Right cardiac atrium (tissue), 5 donors: ENCODE results near the gene ST6GALNAC3. TPM values are rescaled to one million over a fixed set of nuclear protein-coding genes. Genes with fewer than 3 reads are reported as not detected.
"Not testable (repeated sequence)": the region's sequence is repeated elsewhere in the genome, so short reads cannot be mapped to it uniquely, and the experiment has no call there.

ENCODE experiments used
- ATAC-seq, 2 donors: fragments of 200-7000 bp; cut with Tn5 transposase; one replicate each; pipeline versions ENCODE4 v1.8.0 to v1.9.1; 2020; ENCODE audit warnings: moderate library complexity in 2 of 2, mild to moderate bottlenecking in 1 of 2
- DNase-seq, 3 donors: peaks; one replicate each; pipeline ENCODE4 v3.0.0-alpha.2; 2020
- H3K27ac ChIP-seq: one replicate; pipeline ENCODE4 v1.5.1; 2013; ENCODE audit warnings: mild to moderate bottlenecking, low read length, control low read depth, moderate library complexity
- H3K27me3 ChIP-seq: one replicate; pipeline ENCODE4 v1.6.1; 2013; ENCODE audit not compliant: control insufficient read depth, insufficient read depth
- H3K4me1 ChIP-seq: one replicate; pipeline ENCODE4 v1.6.1; 2013; ENCODE audit warnings: low read length; ENCODE audit not compliant: control insufficient read depth, insufficient read depth
- H3K4me3 ChIP-seq: one replicate; pipeline ENCODE4 v1.5.1; 2013; ENCODE audit warnings: low read length, control low read depth
- H3K9me3 ChIP-seq: one replicate; pipeline ENCODE4 v1.6.1; 2013; ENCODE audit warnings: low read length; ENCODE audit not compliant: control insufficient read depth
- WGBS: extraction: QIAGEN DNeasy Blood & Tissue Kit; methylation state at CpG from one replicate; pipeline ENCODE4 v1.1.7; 2013; 5-methylcytosine and 5-hydroxymethylcytosine counted together
- intact Hi-C, 4 donors: fragments of 100-400 bp; cut with DNase I; formaldehyde crosslinking; loops; one replicate each; pipeline versions ENCODE4 v1.11.0 to v1.14.0; 2022 to 2023
- polyA plus RNA-seq: library from polyadenylated mRNA; stranded (reverse); fragments of 200-250 nt; gene quantifications from one replicate; pipeline ENCODE4 v1.2.3, GENCODE V29; 2013
- total RNA-seq, 4 donors: library from RNA; stranded (reverse); fragmentation: NEBNext Ultra II Directional; extraction: Animal tissue kit (Norgen Biotek cat#: 25700); gene quantifications; one replicate each; pipeline ENCODE4 v1.2.1, GENCODE V29; 2021
- donor health status: healthy with polysubstance abuse.
- donor health status: DM: no; HTN: yes; CAD: no.
- donor health status: DM: no; HTN: no; CAD: no.
- donor health status: DM: no; HTN: yes; CAD: no; lungs with severe emphysema.
- donor health status: DM: yes; HTN: yes; CAD: no.

ST6GALNAC3 gene
- total and polyA plus RNA-seq, 5 donors, result 2.8 to 19.9 (median 15.4) TPM

- Histone ChIP-seq H3K27ac (no peak overlapping the region), H3K4me3 (no peak overlapping the region), H3K27me3 (no peaks in the 10 kb centered on the region), H3K9me3 (no peaks in the 10 kb centered on the region), H3K4me1 (no peaks in the 10 kb centered on the region)
- WGBS, result 70% methylated on average over 1 of the region's 1 CpG
- intact Hi-C loops, result no loop called here
- DNase-seq (no peak), ATAC-seq (peak in 1 of 2 donors; percentile 56)
Observed at GRCh38 chr1:76106719-76107235, 32.2 kb downstream of the ST6GALNAC3 start.

DNA sequence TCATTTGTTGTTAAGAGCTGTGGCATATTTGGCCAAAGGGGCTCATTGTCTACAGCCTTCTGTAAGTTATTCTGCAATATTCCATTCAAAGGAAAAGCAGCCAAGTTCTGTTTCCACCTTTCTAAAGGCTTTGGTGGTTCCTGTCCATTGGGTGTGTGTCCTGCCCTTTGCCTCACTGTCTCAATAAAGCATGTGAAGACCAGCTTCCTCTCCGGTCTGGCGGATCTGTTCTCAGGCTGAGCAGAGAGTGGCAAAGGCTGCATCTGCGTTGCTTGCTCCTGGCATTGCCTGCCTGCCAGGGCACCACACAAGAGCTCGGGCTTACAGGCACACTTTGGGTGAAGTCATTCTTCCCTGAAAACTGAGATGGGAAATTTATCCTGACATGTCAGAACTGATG, 34.9 kb downstream of the ST6GALNAC3 start:
- intact Hi-C loops, result no loop called here
- no peak for DNase-seq
- Histone ChIP-seq H3K4me1 (no peaks in the 10 kb centered on the region), H3K4me3 (no peak overlapping the region), H3K27me3 (no peaks in the 10 kb centered on the region), H3K27ac (no peak overlapping the region), H3K9me3 (no peaks in the 10 kb centered on the region)
- ATAC-seq, result peak; percentile 22 to 47
- WGBS, result 87% methylated on average over 4 of the region's 4 CpGs

DNA sequence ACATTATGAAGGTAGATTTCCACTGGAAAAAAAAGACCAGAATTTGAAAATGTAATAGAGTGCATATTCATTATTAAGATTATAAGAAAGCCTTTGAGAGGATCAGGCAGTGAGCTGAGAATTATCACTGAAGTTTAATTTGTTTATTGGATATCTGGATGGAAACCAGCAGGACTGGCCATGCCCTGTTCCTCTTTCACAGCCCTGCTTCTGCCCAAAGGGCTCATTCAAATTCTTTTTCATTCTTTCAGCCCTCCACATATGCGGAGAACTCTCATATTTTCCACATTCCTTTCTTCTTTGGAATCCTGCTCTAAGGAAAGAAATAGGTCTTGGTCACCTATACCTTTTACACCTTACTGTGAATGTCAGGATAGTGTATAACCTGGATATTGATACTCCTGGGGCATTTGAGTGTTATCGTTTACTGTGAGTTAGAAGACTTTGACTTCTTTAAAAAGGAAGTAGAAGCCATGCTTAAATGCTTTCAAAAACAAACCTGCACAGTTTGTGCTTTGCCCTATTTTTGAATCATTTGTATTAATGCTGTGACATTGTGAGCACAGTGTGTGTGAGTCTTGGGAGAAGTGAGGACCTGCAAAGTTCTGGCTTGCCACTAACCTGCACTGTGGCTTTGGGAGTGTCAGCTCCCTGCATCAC, 35.5 kb downstream of the ST6GALNAC3 start:
- 70% methylated on average over 2 of the region's 2 CpGs for WGBS
- DNase-seq, result no peak
- Histone ChIP-seq H3K9me3 (no peaks in the 10 kb centered on the region), H3K4me3 (no peak overlapping the region), H3K4me1 (no peaks in the 10 kb centered on the region), H3K27me3 (no peaks in the 10 kb centered on the region), H3K27ac (no peak overlapping the region)
- intact Hi-C loops, result no loop called here
- ATAC-seq, result no peak

DNA sequence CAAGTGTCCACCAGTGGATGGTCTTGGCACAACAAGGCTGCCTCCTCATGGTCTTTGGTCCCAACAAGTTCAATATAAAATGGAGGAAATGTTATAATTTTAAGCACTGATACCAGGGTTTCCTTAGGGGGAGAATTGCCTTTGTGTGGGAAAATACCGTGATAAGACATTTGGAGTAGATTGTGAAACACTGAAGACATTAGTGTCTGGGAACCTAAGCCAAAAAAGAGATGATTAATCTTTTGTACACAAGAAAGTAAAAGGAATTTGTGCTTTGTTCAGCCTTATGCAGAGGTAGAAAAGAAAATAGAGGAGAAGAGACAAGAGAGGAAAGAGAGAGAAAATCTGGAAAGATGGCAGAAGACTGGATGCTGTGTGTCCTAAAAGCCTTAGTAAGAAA, 36.1 kb downstream of the ST6GALNAC3 start:
- H3K4me1 ChIP-seq, result no peaks in the 10 kb centered on the region
- no peak overlapping the region for H3K27ac ChIP-seq
- ATAC-seq, result peak in 1 of 2 donors; percentile 53
- 44% methylated on average over 1 of the region's 1 CpG for WGBS
- no peaks in the 10 kb centered on the region for H3K9me3 ChIP-seq
- no peak overlapping the region for H3K4me3 ChIP-seq
- H3K27me3 ChIP-seq, result no peaks in the 10 kb centered on the region
- DNase-seq, result no peak
- intact Hi-C loops, result no loop called here

DNA sequence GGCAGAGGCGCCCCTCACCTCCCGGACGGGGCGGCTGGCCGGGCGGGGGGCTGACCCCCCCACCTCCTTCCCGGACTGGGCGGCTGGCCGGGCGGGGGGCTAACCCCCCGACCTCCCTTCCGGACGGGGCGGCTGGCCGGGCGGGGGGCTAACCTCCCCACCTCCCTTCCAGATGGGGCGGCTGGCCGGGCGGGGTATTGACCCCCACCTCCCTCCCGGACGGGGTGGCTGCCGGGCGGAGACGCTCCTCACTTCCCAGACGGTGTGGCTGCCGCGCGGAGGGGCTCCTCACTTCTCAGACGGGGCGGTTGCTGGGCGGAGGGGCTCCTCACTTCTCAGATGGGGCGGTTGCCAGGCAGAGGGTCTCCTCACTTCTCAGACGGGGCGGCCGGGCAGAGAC, 37.8 kb downstream of the ST6GALNAC3 start:
- H3K27ac ChIP-seq, H3K4me1 ChIP-seq, H3K27me3 ChIP-seq, H3K9me3 ChIP-seq, intact Hi-C loops, H3K4me3 ChIP-seq, ATAC-seq: not testable (repeated sequence)
- peak in 1 of 3 donors; percentile 64 for DNase-seq
- WGBS, result 97% methylated on average over 31 of the region's 35 CpGs

- Histone ChIP-seq H3K27ac (no peak overlapping the region), H3K4me1 (no peaks in the 10 kb centered on the region), H3K4me3 (no peak overlapping the region), H3K27me3 (no peaks in the 10 kb centered on the region), H3K9me3 (no peaks in the 10 kb centered on the region)
- intact Hi-C loops, result no loop called here
- no peak for DNase-seq
- ATAC-seq, result no peak
Observed at GRCh38 chr1:76113446-76113845, 38.9 kb downstream of the ST6GALNAC3 start.

GRCh38 chr1:76115171-76115570, 40.6 kb downstream of the ST6GALNAC3 start:
- intact Hi-C loops, result no loop called here
- ATAC-seq, result no peak
- H3K27ac ChIP-seq, result no peak overlapping the region

DNA sequence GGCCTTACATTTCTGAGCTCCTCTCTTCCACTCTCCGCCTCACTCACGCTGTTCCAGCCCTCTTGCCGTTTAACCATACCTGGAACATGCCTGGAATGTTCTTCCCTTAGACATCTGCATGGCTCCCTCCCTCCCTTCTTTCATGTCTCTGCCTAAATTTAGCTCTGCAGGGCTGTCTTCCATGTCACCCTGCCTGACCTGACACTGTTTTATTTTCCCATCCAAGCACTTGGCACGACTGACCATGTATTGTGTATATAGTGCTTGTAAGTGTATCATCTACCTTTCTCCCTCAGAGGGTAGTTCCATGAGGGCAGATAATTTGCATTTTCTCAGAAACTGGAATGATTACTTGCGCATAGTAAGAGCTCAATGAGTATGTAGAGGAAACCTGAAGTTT, 47.3 kb downstream of the ST6GALNAC3 start:
- Histone ChIP-seq H3K27me3 (no peaks in the 10 kb centered on the region), H3K4me1 (peaks cover 6% of the 10 kb centered on the region), H3K27ac (no peak overlapping the region), H3K4me3 (no peak overlapping the region), H3K9me3 (no peaks in the 10 kb centered on the region)
- peak; percentile 75 to 78 for ATAC-seq
- 67% methylated on average over 5 of the region's 5 CpGs for WGBS
- no peak for DNase-seq
- intact Hi-C loops, result no loop called here

More at GRCh38 chr1:76115171-76115570, 40.6 kb downstream of the ST6GALNAC3 start:
- H3K4me3 ChIP-seq, result no peak overlapping the region
- no peak for DNase-seq
- no peaks in the 10 kb centered on the region for H3K4me1 ChIP-seq
- no peaks in the 10 kb centered on the region for H3K9me3 ChIP-seq
- 98% methylated on average over 2 of the region's 2 CpGs for WGBS
- no peaks in the 10 kb centered on the region for H3K27me3 ChIP-seq

GRCh38 chr1:76122271-76122670, 47.7 kb downstream of the ST6GALNAC3 start:
- ATAC-seq (no peak), DNase-seq (no peak)
- WGBS, result 81% methylated on average over 5 of the region's 5 CpGs
- intact Hi-C loops, result no loop called here
- Histone ChIP-seq H3K4me3 (no peak overlapping the region), H3K27me3 (no peaks in the 10 kb centered on the region), H3K9me3 (no peaks in the 10 kb centered on the region), H3K27ac (no peak overlapping the region), H3K4me1 (peaks cover 6% of the 10 kb centered on the region)

GRCh38 chr1:76123411-76124064, 49.0 kb downstream of the ST6GALNAC3 start:
- H3K9me3 ChIP-seq, H3K4me1 ChIP-seq, H3K4me3 ChIP-seq, intact Hi-C loops, ATAC-seq, DNase-seq, H3K27ac ChIP-seq, H3K27me3 ChIP-seq: not testable (repeated sequence)
- 97% methylated on average over 5 of the region's 5 CpGs for WGBS

DNA sequence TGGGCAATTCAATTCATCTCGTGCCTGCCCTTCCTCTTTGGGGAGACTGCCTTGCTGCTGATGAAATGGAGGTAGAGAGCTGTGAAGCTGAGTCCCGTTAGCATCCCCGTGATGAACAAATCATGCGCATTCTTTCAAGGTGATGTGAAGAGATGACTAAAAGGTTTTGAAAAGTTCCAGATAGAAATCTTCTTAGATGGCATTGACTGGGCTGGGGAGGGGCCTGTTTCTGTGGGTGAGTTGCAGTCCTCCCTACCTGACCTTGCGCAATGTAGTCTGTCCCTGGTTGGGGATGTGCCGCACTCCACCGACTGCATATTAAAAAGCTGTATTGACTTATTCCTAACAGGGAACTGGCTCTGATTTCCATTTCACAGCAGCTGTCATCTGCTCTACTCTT, 49.6 kb downstream of the ST6GALNAC3 start:
- no peak overlapping the region for H3K27ac ChIP-seq
- H3K4me3 ChIP-seq, result no peak overlapping the region
- no peaks in the 10 kb centered on the region for H3K9me3 ChIP-seq
- no peak for DNase-seq
- intact Hi-C loops, result no loop called here
- WGBS, result 95% methylated on average over 7 of the region's 7 CpGs
- peaks cover 6% of the 10 kb centered on the region for H3K4me1 ChIP-seq
- no peak for ATAC-seq
- no peaks in the 10 kb centered on the region for H3K27me3 ChIP-seq
